Measurements from ENCODE around the gene TMEM63C.
"Not testable (repeated sequence)": the region's sequence is repeated elsewhere in the genome, so short reads cannot be mapped to it uniquely, and the experiment has no call there.

The TMEM63C gene

DNA sequence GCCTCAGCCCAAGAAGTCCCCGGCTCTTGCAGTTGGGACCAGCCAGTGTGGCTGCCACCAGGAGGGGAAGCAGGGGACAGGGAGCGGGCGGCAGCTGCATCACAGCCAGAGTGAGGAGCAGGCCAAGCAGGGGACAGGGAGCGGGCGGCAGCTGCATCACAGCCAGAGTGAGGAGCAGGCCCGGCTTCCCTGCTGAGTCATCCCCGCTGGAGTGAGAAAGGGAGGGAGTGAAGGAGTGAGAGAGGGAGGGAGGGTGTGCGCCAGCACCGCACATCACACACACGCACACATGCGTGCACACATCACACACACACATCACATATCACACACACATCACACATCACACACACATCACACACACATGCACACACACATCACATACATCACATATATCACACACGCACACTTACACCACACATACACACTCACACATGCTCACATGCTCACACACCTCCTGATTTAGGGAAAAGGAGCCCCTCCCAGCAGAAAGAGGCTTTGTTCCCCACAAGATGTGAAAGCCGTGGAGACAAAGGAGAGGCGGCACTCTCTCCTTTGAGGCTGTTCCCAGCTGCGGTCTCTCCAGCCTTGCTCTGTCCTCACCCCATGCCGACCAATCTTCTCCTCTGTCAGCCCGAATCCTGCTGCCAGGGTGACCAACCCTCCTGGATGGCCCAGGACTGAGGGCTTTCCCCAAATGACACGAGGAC is 23.3 kb upstream of the TMEM63C start:
- no peaks in the 10 kb centered on the region for H3K9me3 ChIP-seq (ENCODE audit: control insufficient read depth, low read length)
- WGBS, 2 experiments: 7 to 8% methylated on average over 16 to 18 of the region's 18 CpGs
- peak overlapping the region; percentile 85 for H3K27ac ChIP-seq (ENCODE audit: insufficient read depth, low read depth, low read length, poor library complexity, severe bottlenecking)
- H3K27me3 ChIP-seq (ENCODE audit: control insufficient read depth, insufficient read depth, low read length, poor library complexity, severe bottlenecking): no peaks in the 10 kb centered on the region
- no peak overlapping the region for H3K4me3 ChIP-seq (ENCODE audit: insufficient read depth, low read depth, low read length)
- H3K4me1 ChIP-seq (ENCODE audit: control insufficient read depth, insufficient read depth, low read length): peaks cover 27% of the 10 kb centered on the region
- H3K36me3 ChIP-seq (ENCODE audit: control insufficient read depth, insufficient read depth, low read length): no peaks in the 10 kb centered on the region

GRCh38 chr14:77158882-77159255 is 22.7 kb upstream of the TMEM63C start:
- Histone ChIP-seq H3K36me3 (ENCODE audit: control insufficient read depth, insufficient read depth, low read length) (no peaks in the 10 kb centered on the region), H3K9me3 (ENCODE audit: control insufficient read depth, low read length) (no peaks in the 10 kb centered on the region), H3K4me1 (ENCODE audit: control insufficient read depth, insufficient read depth, low read length) (peaks cover 27% of the 10 kb centered on the region), H3K27ac (ENCODE audit: insufficient read depth, low read depth, low read length, poor library complexity, severe bottlenecking) (peak overlapping the region; percentile 85), H3K27me3 (ENCODE audit: control insufficient read depth, insufficient read depth, low read length, poor library complexity, severe bottlenecking) (no peaks in the 10 kb centered on the region), H3K4me3 (ENCODE audit: insufficient read depth, low read depth, low read length) (no peak overlapping the region)
- 47 to 48% methylated on average over 2 of the region's 2 CpGs for WGBS, 2 experiments

DNA sequence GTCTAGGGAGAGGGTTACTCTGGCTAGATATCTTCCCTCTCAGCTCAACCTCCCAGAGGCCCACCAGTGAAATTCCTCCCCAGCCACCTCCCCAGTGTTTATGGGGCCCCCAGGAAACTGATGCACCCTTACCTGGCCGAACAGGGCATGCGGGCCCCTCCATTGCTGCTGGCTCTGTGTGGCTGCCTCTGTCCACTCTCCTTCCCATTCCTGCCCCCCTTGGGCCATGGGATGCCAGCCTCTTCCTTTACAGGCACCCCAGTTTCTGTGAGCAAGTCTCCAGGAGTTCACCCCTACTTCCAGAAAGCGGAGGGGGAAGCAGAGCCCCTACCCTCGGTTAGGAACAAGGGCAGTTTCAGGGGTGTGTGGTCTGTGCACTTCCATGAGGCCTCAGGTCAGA is 20.6 kb upstream of the TMEM63C start:
- Histone ChIP-seq H3K27me3 (ENCODE audit: control insufficient read depth, insufficient read depth, low read length, poor library complexity, severe bottlenecking) (no peaks in the 10 kb centered on the region), H3K4me1 (ENCODE audit: control insufficient read depth, insufficient read depth, low read length) (peaks cover 12% of the 10 kb centered on the region)
- WGBS, 2 experiments: 93 to 94% methylated on average over 4 of the region's 4 CpGs

DNA sequence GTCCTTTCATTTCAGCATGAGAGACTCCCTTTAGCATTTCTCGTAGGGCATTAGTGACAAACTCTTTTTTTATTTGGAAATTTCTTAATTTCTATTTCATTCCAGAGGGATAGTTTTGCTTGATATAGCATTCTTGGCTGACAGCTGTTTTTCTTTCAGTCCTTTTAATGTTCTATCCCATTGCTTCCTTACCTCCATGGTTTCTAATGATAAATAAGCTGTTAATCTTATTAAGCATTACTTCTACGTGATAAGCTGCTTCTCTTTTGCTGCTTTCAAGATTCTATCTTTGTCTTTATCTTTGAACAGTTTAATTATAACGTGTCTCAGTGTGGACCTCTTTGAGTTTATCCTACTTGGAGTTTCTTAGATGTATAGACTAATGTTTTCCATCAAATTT is 11.6 kb upstream of the TMEM63C start:
- Histone ChIP-seq H3K36me3 (ENCODE audit: control insufficient read depth, insufficient read depth, low read length) (no peaks in the 10 kb centered on the region), H3K27me3 (ENCODE audit: control insufficient read depth, insufficient read depth, low read length, poor library complexity, severe bottlenecking) (no peaks in the 10 kb centered on the region), H3K4me3 (ENCODE audit: insufficient read depth, low read depth, low read length) (no peak overlapping the region), H3K9me3 (ENCODE audit: control insufficient read depth, low read length) (no peaks in the 10 kb centered on the region), H3K4me1 (ENCODE audit: control insufficient read depth, insufficient read depth, low read length) (no peaks in the 10 kb centered on the region), H3K27ac (ENCODE audit: insufficient read depth, low read depth, low read length, poor library complexity, severe bottlenecking) (no peak overlapping the region)
- WGBS, 2 experiments: 79 to 80% methylated on average over 2 to 3 of the region's 3 CpGs

More for the DNA sequence above, 20.6 kb upstream of the TMEM63C start:
- Histone ChIP-seq H3K27ac (ENCODE audit: insufficient read depth, low read depth, low read length, poor library complexity, severe bottlenecking) (no peak overlapping the region), H3K4me3 (ENCODE audit: insufficient read depth, low read depth, low read length) (no peak overlapping the region), H3K36me3 (ENCODE audit: control insufficient read depth, insufficient read depth, low read length) (no peaks in the 10 kb centered on the region), H3K9me3 (ENCODE audit: control insufficient read depth, low read length) (no peaks in the 10 kb centered on the region)

DNA sequence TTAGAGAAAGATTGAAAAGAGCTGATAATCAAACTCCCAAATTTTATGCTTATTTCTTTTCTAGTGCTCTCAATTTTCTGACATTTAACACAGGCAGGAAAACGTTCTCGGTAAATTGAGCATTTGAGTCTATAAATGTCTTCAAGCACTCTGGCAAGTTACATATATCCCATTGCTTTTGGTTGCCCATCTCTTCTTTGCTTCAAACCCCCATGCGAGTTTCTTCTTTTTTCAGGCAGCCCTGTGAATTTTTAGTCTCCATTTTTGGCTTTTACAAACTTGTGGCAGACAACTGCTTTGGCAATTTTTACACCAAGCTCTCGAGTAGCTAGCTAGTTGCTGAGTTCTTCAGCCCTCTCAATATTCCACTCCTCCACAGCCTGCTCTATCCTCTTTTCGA is 8.7 kb upstream of the TMEM63C start:
- no peak overlapping the region for H3K27ac ChIP-seq (ENCODE audit: insufficient read depth, low read depth, low read length, poor library complexity, severe bottlenecking)
- H3K4me1 ChIP-seq (ENCODE audit: control insufficient read depth, insufficient read depth, low read length): no peaks in the 10 kb centered on the region
- no peaks in the 10 kb centered on the region for H3K9me3 ChIP-seq (ENCODE audit: control insufficient read depth, low read length)
- H3K4me3 ChIP-seq (ENCODE audit: insufficient read depth, low read depth, low read length): no peak overlapping the region
- H3K36me3 ChIP-seq (ENCODE audit: control insufficient read depth, insufficient read depth, low read length): no peaks in the 10 kb centered on the region
- no peaks in the 10 kb centered on the region for H3K27me3 ChIP-seq (ENCODE audit: control insufficient read depth, insufficient read depth, low read length, poor library complexity, severe bottlenecking)
- 92 to 94% methylated on average over 5 of the region's 5 CpGs for WGBS, 2 experiments

DNA sequence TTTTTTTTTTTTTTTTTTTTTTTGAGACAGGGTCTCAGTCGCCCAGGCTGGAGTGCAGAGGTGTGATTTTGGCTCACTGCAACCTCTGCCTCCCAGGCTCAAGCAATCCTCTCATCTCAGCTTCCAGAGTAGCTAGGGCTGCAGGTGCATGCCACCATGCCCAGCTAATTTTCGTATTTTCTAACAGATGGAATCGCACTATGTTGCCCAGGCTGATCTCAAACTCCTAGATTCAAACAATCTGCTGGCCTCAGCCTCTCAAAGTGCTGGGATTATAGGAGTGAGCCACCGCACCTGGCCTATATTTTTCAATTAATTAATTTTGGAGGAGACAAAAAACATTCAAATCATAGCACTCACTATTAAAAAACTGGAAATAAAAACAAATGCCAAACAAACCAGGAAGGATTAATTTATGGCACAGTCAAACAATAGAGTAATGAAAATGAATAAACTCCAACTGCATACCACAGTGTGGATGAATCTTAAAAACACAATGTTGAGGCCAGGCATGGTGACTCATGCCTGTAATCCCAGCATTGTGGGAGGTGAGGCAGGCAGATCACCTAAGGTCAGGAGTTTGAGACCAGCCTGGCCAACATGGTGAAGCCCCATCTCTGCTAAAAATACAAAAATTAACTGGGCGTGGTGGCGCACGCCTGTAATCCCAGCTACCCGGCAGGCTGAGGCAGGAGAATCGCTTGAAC is 7.5 kb upstream of the TMEM63C start:
- H3K4me3 ChIP-seq (ENCODE audit: insufficient read depth, low read depth, low read length); H3K27ac ChIP-seq (ENCODE audit: insufficient read depth, low read depth, low read length, poor library complexity, severe bottlenecking); H3K27me3 ChIP-seq (ENCODE audit: control insufficient read depth, insufficient read depth, low read length, poor library complexity, severe bottlenecking); H3K36me3 ChIP-seq (ENCODE audit: control insufficient read depth, insufficient read depth, low read length); H3K4me1 ChIP-seq (ENCODE audit: control insufficient read depth, insufficient read depth, low read length); H3K9me3 ChIP-seq (ENCODE audit: control insufficient read depth, low read length): not testable (repeated sequence)
- 93 to 94% methylated on average over 9 of the region's 9 CpGs for WGBS, 2 experiments

DNA sequence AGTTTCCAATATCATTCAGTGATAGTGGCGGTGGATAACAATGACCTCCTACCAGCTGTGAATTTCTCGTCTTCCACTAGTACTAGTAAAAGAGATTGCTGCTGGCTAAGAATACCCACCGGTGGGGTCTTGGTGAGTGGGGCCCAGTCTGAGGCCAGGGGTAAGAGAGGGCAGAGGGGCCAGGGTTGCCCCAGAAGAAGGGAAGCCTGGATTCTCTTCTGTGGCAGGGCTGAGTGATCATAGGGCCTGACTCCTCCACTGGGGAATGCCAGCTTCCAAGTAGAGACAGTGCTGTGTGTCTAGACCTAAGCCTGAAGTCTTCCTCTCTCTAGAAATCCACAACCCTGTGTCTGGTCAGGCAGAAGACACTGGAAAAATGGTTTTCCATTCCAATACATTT is 5.8 kb upstream of the TMEM63C start:
- Histone ChIP-seq H3K27ac (ENCODE audit: insufficient read depth, low read depth, low read length, poor library complexity, severe bottlenecking) (no peak overlapping the region), H3K27me3 (ENCODE audit: control insufficient read depth, insufficient read depth, low read length, poor library complexity, severe bottlenecking) (no peaks in the 10 kb centered on the region), H3K4me3 (ENCODE audit: insufficient read depth, low read depth, low read length) (no peak overlapping the region), H3K4me1 (ENCODE audit: control insufficient read depth, insufficient read depth, low read length) (no peaks in the 10 kb centered on the region), H3K9me3 (ENCODE audit: control insufficient read depth, low read length) (no peaks in the 10 kb centered on the region), H3K36me3 (ENCODE audit: control insufficient read depth, insufficient read depth, low read length) (no peaks in the 10 kb centered on the region)
- WGBS, 2 experiments: 87 to 91% methylated on average over 3 of the region's 3 CpGs

DNA sequence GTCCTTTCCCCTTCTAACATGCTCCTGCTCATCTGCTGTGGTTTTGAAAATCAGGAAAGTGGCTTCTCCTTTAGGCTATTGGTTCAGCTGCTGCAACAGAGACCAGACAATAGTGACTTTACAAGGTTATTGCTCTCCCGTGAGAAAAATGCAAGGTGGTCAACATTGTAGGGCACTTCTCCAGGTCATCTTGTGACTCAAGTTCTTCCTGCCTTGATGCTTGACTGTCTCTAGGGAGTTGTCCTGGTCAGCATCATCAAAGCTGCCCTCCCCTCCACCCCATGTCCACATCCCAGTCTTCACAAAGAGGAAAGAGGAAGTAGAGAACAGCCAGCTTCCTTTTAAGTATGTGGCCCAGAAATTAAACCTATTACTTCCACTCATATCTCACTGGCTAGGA is 3.9 kb upstream of the TMEM63C start:
- no peak overlapping the region for H3K27ac ChIP-seq (ENCODE audit: insufficient read depth, low read depth, low read length, poor library complexity, severe bottlenecking)
- H3K4me1 ChIP-seq (ENCODE audit: control insufficient read depth, insufficient read depth, low read length): no peaks in the 10 kb centered on the region
- H3K27me3 ChIP-seq (ENCODE audit: control insufficient read depth, insufficient read depth, low read length, poor library complexity, severe bottlenecking): peaks cover 6% of the 10 kb centered on the region
- H3K9me3 ChIP-seq (ENCODE audit: control insufficient read depth, low read length): no peaks in the 10 kb centered on the region
- no peaks in the 10 kb centered on the region for H3K36me3 ChIP-seq (ENCODE audit: control insufficient read depth, insufficient read depth, low read length)
- 62 to 67% methylated on average over 1 of the region's 1 CpG for WGBS, 2 experiments
- no peak overlapping the region for H3K4me3 ChIP-seq (ENCODE audit: insufficient read depth, low read depth, low read length)

DNA sequence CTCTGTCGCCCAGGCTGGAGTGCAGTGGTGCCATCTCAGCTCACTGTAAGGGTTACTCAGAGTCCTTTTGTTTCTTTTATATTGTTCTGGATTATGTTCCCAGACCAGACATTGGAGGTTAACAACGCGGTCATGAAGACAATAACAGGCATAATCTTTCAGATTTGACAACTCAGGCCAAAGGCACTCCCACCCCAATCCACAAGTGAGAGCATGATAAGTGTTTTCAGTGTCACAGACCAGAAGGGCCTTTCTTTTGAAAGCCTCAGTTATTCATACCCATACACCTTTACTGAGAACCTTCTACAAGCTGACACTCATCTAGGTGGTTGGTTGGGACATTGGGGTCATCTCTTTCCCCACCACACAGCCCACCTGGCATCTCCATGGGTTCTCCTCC is 2.9 kb upstream of the TMEM63C start:
- no peak overlapping the region for H3K4me3 ChIP-seq (ENCODE audit: insufficient read depth, low read depth, low read length)
- no peak overlapping the region for H3K27ac ChIP-seq (ENCODE audit: insufficient read depth, low read depth, low read length, poor library complexity, severe bottlenecking)
- H3K36me3 ChIP-seq (ENCODE audit: control insufficient read depth, insufficient read depth, low read length): no peaks in the 10 kb centered on the region
- no peaks in the 10 kb centered on the region for H3K9me3 ChIP-seq (ENCODE audit: control insufficient read depth, low read length)
- peaks cover 14% of the 10 kb centered on the region for H3K27me3 ChIP-seq (ENCODE audit: control insufficient read depth, insufficient read depth, low read length, poor library complexity, severe bottlenecking)
- 62 to 67% methylated on average over 3 of the region's 3 CpGs for WGBS, 2 experiments
- no peaks in the 10 kb centered on the region for H3K4me1 ChIP-seq (ENCODE audit: control insufficient read depth, insufficient read depth, low read length)

GRCh38 chr14:77180726-77181602 is 634 bp upstream of the TMEM63C start:
- WGBS, 2 experiments: 47 to 50% methylated on average over 12 of the region's 12 CpGs
- no peaks in the 10 kb centered on the region for H3K4me1 ChIP-seq (ENCODE audit: control insufficient read depth, insufficient read depth, low read length)
- H3K27me3 ChIP-seq (ENCODE audit: control insufficient read depth, insufficient read depth, low read length, poor library complexity, severe bottlenecking): peaks cover 14% of the 10 kb centered on the region
- no peak overlapping the region for H3K4me3 ChIP-seq (ENCODE audit: insufficient read depth, low read depth, low read length)
- no peaks in the 10 kb centered on the region for H3K36me3 ChIP-seq (ENCODE audit: control insufficient read depth, insufficient read depth, low read length)
- H3K27ac ChIP-seq (ENCODE audit: insufficient read depth, low read depth, low read length, poor library complexity, severe bottlenecking): no peak overlapping the region
- no peaks in the 10 kb centered on the region for H3K9me3 ChIP-seq (ENCODE audit: control insufficient read depth, low read length)
